Measurements from ENCODE around the gene NEK7. TPM values are rescaled to one million over a fixed set of nuclear protein-coding genes. Genes with fewer than 3 reads are reported as not detected.

The NEK7 gene
- total RNA-seq, 1 donor from 2014 or later, result 40.3 TPM

DNA sequence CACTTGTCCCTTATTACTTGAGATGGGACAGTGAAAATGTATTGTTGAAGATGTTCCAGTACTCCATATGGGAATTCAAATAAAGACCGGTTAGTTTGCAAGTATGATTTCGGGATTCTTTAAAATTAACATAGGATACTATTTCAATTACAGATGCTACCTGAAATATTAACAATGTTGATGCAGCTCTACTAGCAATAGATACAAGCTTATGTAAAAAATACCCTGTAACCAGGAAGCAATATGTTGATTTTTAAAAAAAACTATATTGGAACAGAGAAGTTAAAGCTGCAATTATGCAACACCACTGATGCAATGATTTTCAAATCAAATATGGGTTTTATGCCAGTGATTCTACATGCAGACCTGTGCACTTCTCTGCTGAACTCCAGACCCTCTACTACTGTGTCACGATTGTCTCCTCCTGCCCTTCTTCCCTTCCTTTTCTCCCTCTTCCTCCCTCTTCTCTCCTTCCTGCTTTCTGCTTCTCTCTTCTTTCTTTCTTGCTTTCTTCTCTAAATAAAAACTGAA, 204.5 kb downstream of the NEK7 start:
- no peaks in the 10 kb centered on the region for H3K27me3 ChIP-seq (ENCODE audit: control insufficient read depth, insufficient read depth, low read length)
- DNase-seq (ENCODE audit: low read depth), result no peak
- FAIRE-seq, result no peak
- H3K36me3 ChIP-seq (ENCODE audit: control insufficient read depth, insufficient read depth, low read length), result no peaks in the 10 kb centered on the region
- TF ChIP-seq, protein P1, sequence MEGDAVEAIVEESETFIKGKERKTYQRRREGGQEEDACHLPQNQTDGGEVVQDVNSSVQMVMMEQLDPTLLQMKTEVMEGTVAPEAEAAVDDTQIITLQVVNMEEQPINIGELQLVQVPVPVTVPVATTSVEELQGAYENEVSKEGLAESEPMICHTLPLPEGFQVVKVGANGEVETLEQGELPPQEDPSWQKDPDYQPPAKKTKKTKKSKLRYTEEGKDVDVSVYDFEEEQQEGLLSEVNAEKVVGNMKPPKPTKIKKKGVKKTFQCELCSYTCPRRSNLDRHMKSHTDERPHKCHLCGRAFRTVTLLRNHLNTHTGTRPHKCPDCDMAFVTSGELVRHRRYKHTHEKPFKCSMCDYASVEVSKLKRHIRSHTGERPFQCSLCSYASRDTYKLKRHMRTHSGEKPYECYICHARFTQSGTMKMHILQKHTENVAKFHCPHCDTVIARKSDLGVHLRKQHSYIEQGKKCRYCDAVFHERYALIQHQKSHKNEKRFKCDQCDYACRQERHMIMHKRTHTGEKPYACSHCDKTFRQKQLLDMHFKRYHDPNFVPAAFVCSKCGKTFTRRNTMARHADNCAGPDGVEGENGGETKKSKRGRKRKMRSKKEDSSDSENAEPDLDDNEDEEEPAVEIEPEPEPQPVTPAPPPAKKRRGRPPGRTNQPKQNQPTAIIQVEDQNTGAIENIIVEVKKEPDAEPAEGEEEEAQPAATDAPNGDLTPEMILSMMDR (IDR thresholded peaks at IDR 0.05; ENCODE audit: insufficient read depth, low read length, severe bottlenecking), result no peak
- no peak overlapping the region for H3K4me3 ChIP-seq (ENCODE audit: low read depth, low read length)

DNA sequence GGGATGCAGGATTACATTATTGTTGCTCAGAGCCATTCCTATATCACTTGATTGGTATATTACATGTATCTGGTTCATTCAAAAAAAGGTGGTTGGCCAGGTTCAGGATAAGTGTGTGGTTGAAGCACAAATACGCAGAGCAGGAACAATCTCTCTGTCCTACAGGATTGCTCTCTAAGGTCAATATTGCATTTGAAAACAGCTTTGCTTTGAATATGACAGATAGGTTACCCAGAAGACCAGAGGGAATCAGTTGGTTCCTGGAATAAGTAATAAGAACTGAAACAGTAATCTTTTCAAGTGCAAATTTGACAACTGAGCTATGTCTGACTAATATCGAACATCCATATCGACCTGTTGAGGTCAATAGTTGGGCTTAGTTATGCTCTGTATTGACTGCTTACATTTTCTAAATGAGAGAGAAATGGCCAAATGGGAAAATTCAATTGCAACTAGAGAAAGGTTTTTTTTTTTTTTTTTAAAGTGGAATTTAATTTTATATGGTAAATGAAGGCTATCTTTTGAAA, 206.9 kb downstream of the NEK7 start:
- no peak for DNase-seq (ENCODE audit: low read depth)
- TF ChIP-seq, protein P1 (IDR thresholded peaks at IDR 0.05; ENCODE audit: insufficient read depth, low read length, severe bottlenecking), result no peak
- FAIRE-seq, result no peak
- H3K36me3 ChIP-seq (ENCODE audit: control insufficient read depth, insufficient read depth, low read length), result no peaks in the 10 kb centered on the region
- H3K4me3 ChIP-seq (ENCODE audit: low read depth, low read length), result no peak overlapping the region
- no peaks in the 10 kb centered on the region for H3K27me3 ChIP-seq (ENCODE audit: control insufficient read depth, insufficient read depth, low read length)

DNA sequence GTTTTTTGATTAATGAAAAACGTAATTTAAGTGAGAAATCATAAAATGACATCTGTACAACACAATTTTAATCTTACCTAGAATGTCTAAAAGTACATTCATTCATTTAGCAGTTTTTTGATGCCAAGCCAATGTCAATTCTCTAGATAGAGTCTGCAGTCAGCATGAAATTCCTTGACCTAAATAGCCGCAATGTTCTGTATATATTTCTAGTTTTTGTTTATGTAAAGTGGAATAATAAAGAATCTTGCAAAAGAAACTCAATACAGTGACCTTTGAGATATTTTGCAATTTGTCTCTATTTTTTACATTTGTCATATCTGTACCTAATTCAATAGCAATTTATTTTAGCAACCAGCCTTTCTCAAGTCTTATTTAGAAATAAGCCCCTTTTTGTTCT, 207.7 kb downstream of the NEK7 start:
- Histone ChIP-seq H3K4me3 (ENCODE audit: low read depth, low read length) (no peak overlapping the region), H3K36me3 (ENCODE audit: control insufficient read depth, insufficient read depth, low read length) (no peaks in the 10 kb centered on the region), H3K27me3 (ENCODE audit: control insufficient read depth, insufficient read depth, low read length) (no peaks in the 10 kb centered on the region)
- no peak for DNase-seq (ENCODE audit: low read depth)
- TF ChIP-seq, protein P1 (IDR thresholded peaks at IDR 0.05; ENCODE audit: insufficient read depth, low read length, severe bottlenecking), result no peak
- no peak for FAIRE-seq

DNA sequence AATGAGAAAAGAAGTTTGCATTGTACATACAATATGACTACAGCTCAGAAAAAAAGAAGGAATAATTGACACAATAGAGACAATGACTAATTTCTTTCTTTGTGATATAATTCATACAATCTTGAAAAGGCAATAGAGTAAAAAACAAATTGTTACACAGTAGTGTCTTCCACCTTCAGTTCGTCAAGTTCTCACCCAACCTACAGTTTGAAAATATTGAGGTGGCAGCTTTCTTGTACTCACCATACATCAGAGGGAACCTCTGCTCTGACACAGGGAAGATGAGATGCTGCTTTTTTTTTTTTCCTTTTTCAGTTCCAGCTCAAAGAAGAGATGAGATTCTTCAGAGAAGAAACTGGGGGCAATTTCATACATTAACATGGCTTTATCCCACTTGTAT, 210.5 kb downstream of the NEK7 start:
- Histone ChIP-seq H3K4me3 (ENCODE audit: low read depth, low read length) (no peak overlapping the region), H3K36me3 (ENCODE audit: control insufficient read depth, insufficient read depth, low read length) (no peaks in the 10 kb centered on the region), H3K27me3 (ENCODE audit: control insufficient read depth, insufficient read depth, low read length) (no peaks in the 10 kb centered on the region)
- DNase-seq (ENCODE audit: low read depth) (no peak), FAIRE-seq (no peak)
- TF ChIP-seq, protein P1 (IDR thresholded peaks at IDR 0.05; ENCODE audit: insufficient read depth, low read length, severe bottlenecking), result no peak

DNA sequence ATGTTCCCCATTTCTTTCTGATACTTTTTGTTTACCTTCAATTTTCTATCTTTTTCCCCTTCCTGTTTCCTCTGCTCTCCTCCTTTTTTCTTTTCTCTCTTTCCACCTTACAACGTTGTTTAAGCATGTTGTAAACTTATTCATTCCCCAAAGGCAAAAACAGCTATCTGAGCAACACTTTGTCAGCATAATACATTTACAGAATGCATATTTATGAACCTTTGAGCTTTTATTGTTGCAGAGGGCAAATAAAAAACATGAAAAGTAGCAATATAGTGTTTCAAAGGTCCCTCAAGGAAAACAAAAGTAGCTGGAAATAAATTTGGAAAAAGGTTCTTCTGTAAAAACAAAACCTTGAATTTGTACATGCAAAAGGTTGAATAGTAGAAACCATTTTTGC, 214.2 kb downstream of the NEK7 start:
- DNase-seq (ENCODE audit: low read depth), result no peak
- no peaks in the 10 kb centered on the region for H3K36me3 ChIP-seq (ENCODE audit: control insufficient read depth, insufficient read depth, low read length)
- no peaks in the 10 kb centered on the region for H3K27me3 ChIP-seq (ENCODE audit: control insufficient read depth, insufficient read depth, low read length)
- TF ChIP-seq, protein P1 (IDR thresholded peaks at IDR 0.05; ENCODE audit: insufficient read depth, low read length, severe bottlenecking), result no peak
- FAIRE-seq, result no peak
- no peak overlapping the region for H3K4me3 ChIP-seq (ENCODE audit: low read depth, low read length)

Other genes with a start within 250 kb of the NEK7 start
- under 0.01 TPM in 1 of 2 replicates, not detected in the other for gene LHX9, start 239.6 kb upstream of the NEK7 start, total RNA-seq